Retina (tissue), 1 donor: ENCODE results near the gene FGF14.
A peak's percentile ranks its signal among the peaks of the same experiment; 100 is the strongest.
"Not testable (repeated sequence)": the region's sequence is repeated elsewhere in the genome, so short reads cannot be mapped to it uniquely, and the experiment has no call there.

Experiments used
- DNase-seq: peaks from one replicate; pipeline ENCODE4 v3.0.0-alpha.2; 2016

The FGF14 gene

GRCh38 chr13:102028868-102029267, 373.0 kb downstream of the FGF14 start:
- no peak for DNase-seq

- DNase-seq: no peak
Measured at GRCh38 chr13:102028206-102028605, 373.6 kb downstream of the FGF14 start.

GRCh38 chr13:102021777-102022176, 380.1 kb downstream of the FGF14 start:
- DNase-seq: no peak

- no peak for DNase-seq
Measured at GRCh38 chr13:102020611-102021216, 381.1 kb downstream of the FGF14 start.

GRCh38 chr13:102018716-102019115, 383.1 kb downstream of the FGF14 start:
- DNase-seq: no peak

GRCh38 chr13:102017248-102017647, 384.6 kb downstream of the FGF14 start:
- no peak for DNase-seq

GRCh38 chr13:102012299-102013293, 389.3 kb downstream of the FGF14 start:
- DNase-seq: peak; percentile 20

- not testable (repeated sequence) for DNase-seq
Measured at GRCh38 chr13:102011455-102011854, 390.4 kb downstream of the FGF14 start.

GRCh38 chr13:102003848-102004570, 397.8 kb downstream of the FGF14 start:
- DNase-seq: no peak

- no peak for DNase-seq
Measured at GRCh38 chr13:102002287-102002686, 399.6 kb downstream of the FGF14 start.

GRCh38 chr13:102000764-102001163, 401.1 kb downstream of the FGF14 start:
- no peak for DNase-seq

GRCh38 chr13:101998129-101998528, 403.7 kb downstream of the FGF14 start:
- no peak for DNase-seq

GRCh38 chr13:101996954-101997353, 404.9 kb downstream of the FGF14 start:
- no peak for DNase-seq

- no peak for DNase-seq
Measured at GRCh38 chr13:101989798-101990350, 412.0 kb downstream of the FGF14 start.

- no peak for DNase-seq
Measured at GRCh38 chr13:101988140-101988539, 413.7 kb downstream of the FGF14 start.

- no peak for DNase-seq
Measured at GRCh38 chr13:101986316-101986715, 415.5 kb downstream of the FGF14 start.

- no peak for DNase-seq
Measured at GRCh38 chr13:101985321-101985720, 416.5 kb downstream of the FGF14 start.

- DNase-seq: no peak
Measured at GRCh38 chr13:101982903-101983302, 418.9 kb downstream of the FGF14 start.

- no peak for DNase-seq
Measured at GRCh38 chr13:101979825-101980224, 422.0 kb downstream of the FGF14 start.

GRCh38 chr13:101978552-101979315, 423.1 kb downstream of the FGF14 start:
- DNase-seq: no peak

GRCh38 chr13:101977475-101977874, 424.4 kb downstream of the FGF14 start:
- DNase-seq: no peak

GRCh38 chr13:101972191-101972590, 429.7 kb downstream of the FGF14 start:
- DNase-seq: no peak
